GM19023 (cell line): ENCODE results near the gene SYNPO.

Experiments used
- ATAC-seq: cut with Tn5 transposase; IDR thresholded peaks from one replicate; pipeline ENCODE4 v1.9.1; 2021; ENCODE audit warnings: mild to moderate bottlenecking, moderate library complexity; ENCODE audit not compliant: unreplicated experiment

SYNPO gene

DNA sequence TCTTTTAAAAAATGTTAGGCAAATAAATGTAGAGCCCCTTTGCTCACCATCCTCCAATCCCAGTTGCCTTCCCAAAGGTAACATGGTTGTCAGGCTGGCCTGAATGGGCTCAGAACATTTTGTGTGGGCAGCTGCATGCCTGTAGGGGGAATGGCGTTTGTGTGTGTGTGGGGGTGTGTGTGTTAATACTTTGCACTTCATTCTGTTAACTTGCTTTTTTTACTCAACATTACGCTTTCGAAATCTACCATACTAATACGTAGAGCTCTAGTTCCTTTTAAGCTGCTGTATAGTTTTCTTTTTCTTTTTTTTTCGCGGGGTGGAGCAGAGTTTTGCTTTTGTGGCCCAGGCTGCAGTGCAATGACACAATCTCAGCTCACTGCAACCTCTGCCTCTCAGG lies 34.6 kb downstream of the SYNPO start:
- no peak for ATAC-seq

DNA sequence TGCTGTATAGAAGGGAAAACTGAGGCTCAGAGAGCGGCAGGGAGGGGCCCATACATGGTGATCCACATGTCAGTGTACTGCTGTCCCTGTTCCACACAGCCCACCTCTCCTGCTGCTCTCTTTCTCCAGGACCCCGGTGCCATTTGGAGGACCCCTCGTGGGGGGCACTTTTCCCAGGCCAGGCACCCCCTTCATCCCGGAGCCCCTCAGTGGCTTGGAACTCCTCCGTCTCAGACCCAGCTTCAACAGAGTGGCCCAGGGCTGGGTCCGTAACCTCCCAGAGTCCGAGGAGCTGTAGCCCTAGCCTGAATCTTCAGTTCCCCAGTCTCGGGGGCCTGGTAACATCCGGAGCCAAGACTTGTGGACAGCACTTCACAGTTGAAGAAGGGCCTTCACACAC lies 36.1 kb downstream of the SYNPO start:
- no peak for ATAC-seq

DNA sequence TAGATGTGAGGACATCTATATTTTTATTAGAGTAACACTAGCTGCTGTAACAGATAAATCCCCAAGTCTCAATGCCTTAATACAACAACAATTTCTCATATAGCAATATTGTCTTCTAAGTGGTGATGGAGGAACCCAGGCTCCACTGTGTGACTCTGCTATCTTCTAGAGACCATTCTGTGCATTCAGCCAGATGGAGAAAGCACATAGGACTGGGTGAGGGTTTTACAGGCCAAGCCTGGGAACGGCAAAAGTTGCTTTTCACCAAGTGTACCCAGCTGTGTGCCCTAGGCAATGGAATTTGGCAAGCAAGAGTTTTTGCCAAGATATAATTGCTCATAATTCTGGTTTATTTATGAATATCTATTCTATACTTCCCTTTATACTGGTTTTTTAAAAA lies 48.7 kb downstream of the SYNPO start:
- ATAC-seq, result no peak

DNA sequence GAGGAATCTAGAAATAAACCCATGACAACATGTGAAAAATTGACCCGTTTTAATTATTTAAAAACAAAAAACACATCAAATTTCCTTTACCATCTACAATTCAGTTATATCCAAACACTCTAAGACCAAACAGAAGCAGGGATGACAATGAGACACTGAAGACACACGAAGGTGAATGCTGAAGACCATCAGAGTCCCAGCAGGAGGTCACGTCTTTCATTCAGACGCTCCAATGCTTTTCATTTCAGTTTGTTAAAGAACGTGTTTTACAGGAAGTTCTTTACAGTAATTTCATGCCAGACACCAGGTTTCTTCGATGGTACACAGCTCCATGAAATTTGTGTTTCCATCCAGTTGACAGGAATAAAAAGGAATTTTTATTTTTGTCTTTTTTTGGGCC lies 50.3 kb downstream of the SYNPO start:
- ATAC-seq, result no peak

DNA sequence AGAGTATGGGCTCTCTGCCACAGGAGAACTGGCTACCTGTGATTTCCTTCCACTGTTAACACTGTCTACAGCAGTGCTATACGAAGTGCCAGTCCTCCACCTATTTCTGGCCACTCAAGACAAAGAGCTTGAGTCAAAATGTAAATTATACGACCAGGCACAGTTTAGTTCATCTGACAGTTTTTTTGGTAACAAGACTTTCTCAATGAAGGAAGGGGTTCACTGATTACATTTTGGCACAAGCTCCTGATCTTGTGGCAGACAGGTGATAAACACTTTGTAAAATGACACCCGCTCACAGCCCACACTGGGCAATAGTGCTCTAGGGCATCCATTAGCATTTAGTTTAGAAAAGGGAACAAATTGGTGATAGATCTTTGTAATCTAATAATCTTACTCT lies 51.8 kb downstream of the SYNPO start:
- ATAC-seq, result no peak

DNA sequence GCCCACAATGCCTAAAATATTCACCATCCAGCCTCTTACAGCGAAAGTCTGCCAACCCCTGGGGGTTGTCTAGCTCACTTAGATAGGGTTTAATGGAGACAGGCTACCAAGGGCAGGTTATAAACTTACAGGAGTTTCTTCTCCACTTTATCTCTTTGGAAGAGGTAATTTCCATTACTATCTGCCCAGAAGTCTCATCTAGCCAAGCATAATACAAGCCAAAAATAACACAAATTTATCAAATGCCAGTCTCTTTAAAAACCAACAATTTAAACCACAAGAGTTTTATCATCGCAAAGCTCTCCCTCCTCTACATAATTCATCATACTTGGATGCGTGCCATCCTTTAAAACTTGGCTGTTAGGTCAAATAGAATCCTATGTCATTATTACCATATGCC lies 54.2 kb downstream of the SYNPO start:
- no peak for ATAC-seq

DNA sequence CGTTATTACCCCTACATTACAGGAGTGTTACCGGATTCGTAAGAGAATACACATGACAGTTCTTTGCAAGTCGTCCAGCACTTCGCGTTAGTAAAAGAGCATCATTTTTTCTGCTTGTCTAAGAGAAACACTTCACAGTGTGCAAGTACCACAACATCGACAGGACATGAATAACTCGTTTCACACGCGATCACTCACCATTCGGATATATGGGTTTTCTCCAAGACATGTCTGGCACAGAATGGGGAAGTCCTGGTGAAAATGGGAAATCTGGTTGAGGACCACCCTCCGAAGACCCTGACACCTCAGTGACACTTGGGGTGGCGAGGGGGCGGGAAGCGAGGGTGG lies 59.8 kb downstream of the SYNPO start:
- ATAC-seq, result no peak

DNA sequence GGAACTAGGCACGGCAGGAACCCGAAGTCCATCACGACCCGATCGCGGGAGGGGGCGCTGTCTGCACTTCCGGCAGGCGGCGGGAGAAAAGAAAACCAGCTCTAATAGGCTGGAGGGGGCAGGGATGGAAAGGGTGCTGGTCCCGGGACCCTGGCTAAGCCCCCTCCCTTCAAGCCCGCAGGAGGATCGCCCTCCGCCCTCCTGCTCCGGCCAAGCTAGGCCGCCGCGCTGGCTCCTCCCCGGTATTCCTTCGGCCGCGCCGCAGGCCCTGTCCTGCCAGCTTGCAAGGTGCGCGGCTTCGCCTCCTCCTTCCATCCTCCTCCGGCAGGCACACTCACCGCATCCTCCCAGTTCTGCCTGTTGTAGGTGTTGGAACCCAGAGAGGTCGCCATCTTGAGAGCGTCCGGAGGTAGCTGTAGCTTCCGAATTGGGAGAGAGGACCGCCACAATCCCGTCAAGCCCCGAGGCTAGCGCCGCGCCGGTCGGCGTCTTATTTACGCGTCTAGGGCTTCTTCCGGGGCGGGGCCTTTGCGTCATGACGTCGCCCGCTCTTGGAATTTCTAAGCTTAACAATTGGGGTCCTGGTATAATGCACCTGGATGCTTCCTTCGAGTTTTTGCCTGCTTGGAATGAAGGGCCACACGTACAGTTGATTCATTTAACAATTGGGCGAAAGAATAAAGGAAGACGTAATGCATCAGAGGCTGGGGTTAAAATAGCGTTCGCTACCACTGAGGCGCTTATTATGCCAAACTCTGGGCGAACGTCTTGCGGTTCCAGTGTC lies 60.3 kb downstream of the SYNPO start, which contains the start of gene RBM22:
TSS of gene RBM22 (minus strand) at position 469 of the 784 bp plus-strand sequence. CDS start at position 392, 77 bp downstream.
- peak; percentile 98 for ATAC-seq

DNA sequence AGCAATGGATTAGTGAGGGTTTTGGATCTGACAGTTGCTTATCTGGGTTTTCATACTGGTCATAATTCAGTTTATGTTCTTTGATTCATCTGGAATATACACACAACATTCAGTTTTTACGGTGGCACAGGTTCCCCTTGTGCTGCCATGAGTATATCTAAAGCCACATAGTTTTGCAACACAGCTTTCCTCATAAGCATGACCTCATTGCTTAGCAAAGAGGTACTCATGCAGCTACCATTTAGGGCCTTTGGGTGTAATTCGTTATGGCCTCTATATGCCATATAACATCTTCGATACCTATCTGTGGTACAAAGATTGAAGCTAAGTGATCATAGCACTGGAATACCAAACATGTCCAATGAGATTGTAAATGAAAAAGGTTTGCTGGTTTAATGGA lies 63.3 kb downstream of the SYNPO start:
- ATAC-seq, result no peak

DNA sequence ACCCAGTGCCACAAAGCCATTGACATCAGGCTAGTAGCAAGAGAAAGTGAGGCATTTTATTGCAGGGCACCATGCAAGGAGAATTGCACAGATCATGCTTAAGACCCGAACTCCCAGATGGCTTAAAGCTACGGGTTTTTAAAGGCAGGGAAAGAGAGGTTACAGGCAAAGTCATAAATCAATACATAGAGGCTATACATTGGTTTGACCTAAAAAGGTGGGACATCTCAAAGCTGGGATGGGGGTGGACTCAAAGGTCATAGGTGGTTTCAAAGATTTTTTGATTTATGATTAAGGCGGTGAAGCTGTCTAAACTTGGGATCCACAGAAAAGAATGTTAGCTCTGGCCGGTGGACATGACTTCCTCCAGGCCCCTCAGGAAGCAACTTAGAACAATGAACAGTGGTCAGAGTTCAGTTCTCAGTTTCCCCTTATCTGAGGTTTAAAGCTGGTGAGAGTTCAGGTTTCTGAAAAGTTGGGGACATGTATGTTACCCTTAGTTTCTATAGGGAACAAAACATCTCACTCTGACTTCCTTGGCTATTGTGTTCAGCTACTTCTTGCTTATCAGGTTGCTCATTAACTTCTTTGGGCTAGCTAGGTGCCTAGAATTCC lies 66.4 kb downstream of the SYNPO start:
- no peak for ATAC-seq
